Common myeloid progenitor, CD34-positive (primary cell): ENCODE measurements around the gene RAD51B.

ENCODE experiments used
- CTCF ChIA-PET: fragments of 350-600 bp; sonication (Branson Sonifier 250); formaldehyde crosslinking; loops from one replicate; lab custom pipeline; 2021; ENCODE audit warnings: antibody characterized with exemption; lab: Charles Lee
- POLR2A ChIA-PET: fragments of 350-600 bp; sonication (Branson Sonifier 250); formaldehyde crosslinking; loops from one replicate; lab custom pipeline; 2021; ENCODE audit warnings: antibody characterized with exemption; lab: Charles Lee
- DNase-seq, 3 donors: peaks; one replicate each; pipeline versions ENCODE4 v3.0.0 to v3.0.0-alpha.2; 2013
- H3K27ac ChIP-seq, 2 experiments: 1 replicate in 1 of 2; 2 replicates in 1 of 2; pipeline ENCODE4 v1.7.0; 2013; ENCODE audit warnings: inconsistent platforms in 2 of 2, low read length in 2 of 2, mild to moderate bottlenecking in 2 of 2, low read depth in 1 of 2, moderate library complexity in 1 of 2; ENCODE audit not compliant: severe bottlenecking in 2 of 2, insufficient read depth in 1 of 2, poor library complexity in 1 of 2
- H3K27me3 ChIP-seq, 5 experiments: replicated peaks in 2 of 5; 1 replicate in 3 of 5; 2 replicates in 2 of 5; pipeline versions ENCODE4 v1.6.1 to v1.7.0; 2013; ENCODE audit warnings: low read length in 4 of 5, mild to moderate bottlenecking in 2 of 5, moderate library complexity in 2 of 5, inconsistent platforms in 1 of 5; ENCODE audit not compliant: insufficient read depth in 5 of 5, control insufficient read depth in 4 of 5
- H3K36me3 ChIP-seq, 4 experiments: 1 replicate in 2 of 4; 2 replicates in 2 of 4; pipeline versions ENCODE4 v1.6.1 to v1.7.0; 2013; ENCODE audit warnings: low read length in 3 of 4, control low read depth in 1 of 4, mild to moderate bottlenecking in 1 of 4; ENCODE audit not compliant: control insufficient read depth in 4 of 4, insufficient read depth in 4 of 4
- H3K4me1 ChIP-seq, 4 experiments: 1 replicate in 3 of 4; 2 replicates in 1 of 4; pipeline versions ENCODE4 v1.6.1 to v1.7.1; 2013; ENCODE audit warnings: low read length in 3 of 4, mild to moderate bottlenecking in 3 of 4, control low read depth in 1 of 4, inconsistent platforms in 1 of 4, moderate library complexity in 1 of 4; ENCODE audit not compliant: control insufficient read depth in 4 of 4, insufficient read depth in 4 of 4; ENCODE audit errors: control extremely low read depth in 1 of 4
- H3K4me3 ChIP-seq, 7 experiments: 1 replicate in 4 of 7; 2 replicates in 3 of 7; pipeline versions ENCODE4 v1.5.1 to v1.7.0; 2013; ENCODE audit warnings: mild to moderate bottlenecking in 7 of 7, low read length in 6 of 7, moderate library complexity in 6 of 7, inconsistent platforms in 2 of 7, low read depth in 2 of 7, control low read depth in 1 of 7; ENCODE audit not compliant: insufficient read depth in 4 of 7, control insufficient read depth in 1 of 7; ENCODE audit errors: extremely low read depth in 1 of 7
- H3K9me3 ChIP-seq, 5 experiments: 1 replicate in 4 of 5; 2 replicates in 1 of 5; pipeline versions ENCODE4 v1.6.1 to v1.7.1; 2013; ENCODE audit warnings: low read length in 4 of 5, mild to moderate bottlenecking in 2 of 5, inconsistent platforms in 1 of 5, low read depth in 1 of 5, moderate library complexity in 1 of 5; ENCODE audit not compliant: control insufficient read depth in 4 of 5, insufficient read depth in 2 of 5; ENCODE audit errors: control extremely low read depth in 1 of 5
- WGBS: methylation state at CpG from one replicate; pipeline ENCODE4 v1.1.5; 2013; ENCODE audit not compliant: insufficient coverage; 5-methylcytosine and 5-hydroxymethylcytosine counted together

Gene RAD51B

DNA sequence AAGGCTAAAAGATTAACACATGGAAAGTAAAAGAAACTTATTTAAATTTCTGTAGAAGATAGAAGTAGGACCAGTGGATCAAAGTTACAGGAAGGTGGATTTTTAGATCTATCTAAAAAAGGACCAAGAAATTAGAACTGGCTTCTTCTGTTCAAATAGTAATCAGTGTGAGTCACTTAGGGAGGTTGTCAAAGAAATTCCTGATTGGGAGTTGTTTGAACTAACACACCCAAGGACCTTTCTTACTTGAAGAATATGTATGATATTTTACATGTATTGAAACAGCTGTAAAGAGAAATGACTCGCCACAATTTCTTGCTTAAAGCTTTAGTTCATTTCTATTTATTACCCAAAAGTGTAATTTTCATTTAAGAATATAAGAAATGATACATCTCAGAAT lies 256.9 kb downstream of the RAD51B start:
- no peak for DNase-seq
- Histone ChIP-seq H3K4me1 (peaks cover 2 to 6% (median 5%) of the 10 kb centered on the region in 4 experiments), H3K27ac (no peak overlapping the region), H3K4me3 (no peak overlapping the region), H3K27me3 (no peaks in the 10 kb centered on the region), H3K9me3 (peaks cover 0 to 27% (median 7%) of the 10 kb centered on the region in 5 experiments), H3K36me3 (peaks cover 0 to 7% (median under 1%) of the 10 kb centered on the region in 4 experiments)
- CTCF ChIA-PET, result interaction anchor here (1.1 kb wide), 1 partner anchor 37 kb away, joined by 3 read pairs; no protein-coding TSS in a partner anchor
- WGBS, result no CpG with 5 or more reads among the region's 1 CpG
- POLR2A ChIA-PET, result no interaction called here

DNA sequence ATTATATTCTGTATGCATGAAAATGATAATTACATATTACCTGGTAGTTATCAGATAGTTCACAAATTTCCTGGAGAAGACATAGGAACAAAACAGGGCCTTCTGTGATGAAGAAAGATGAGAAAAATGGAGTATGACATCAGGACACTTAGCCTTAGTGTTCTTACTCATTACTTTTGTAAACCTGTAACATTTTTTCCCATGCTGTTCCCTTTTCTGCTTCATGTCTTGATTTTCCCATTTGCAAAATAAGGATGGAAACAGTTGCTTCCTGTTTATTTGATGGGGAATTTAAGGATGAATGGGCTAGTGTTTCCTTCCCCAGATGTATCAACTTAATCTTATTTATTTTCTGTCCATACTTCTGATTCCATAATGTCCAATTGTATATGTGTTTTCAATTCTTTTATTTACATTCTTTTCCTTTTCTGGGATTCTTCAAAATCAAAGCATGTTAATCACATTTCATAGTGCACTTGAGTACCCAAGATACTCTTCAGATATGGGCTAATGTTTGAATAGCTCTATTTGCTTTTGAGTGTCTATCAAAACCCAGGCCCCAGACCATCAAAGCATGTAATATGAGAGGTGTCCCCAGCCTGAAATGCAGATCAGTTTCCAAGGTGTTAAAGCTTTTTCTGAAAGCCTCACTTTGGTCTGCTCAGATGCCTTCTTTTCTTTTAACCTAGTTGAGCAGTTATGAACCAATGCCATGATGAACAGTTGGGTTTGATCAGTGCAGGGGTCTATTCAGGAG lies 260.5 kb downstream of the RAD51B start:
- POLR2A ChIA-PET, result no interaction called here
- no peak overlapping the region for H3K27ac ChIP-seq
- CTCF ChIA-PET, result interaction anchor here (1.2 kb wide), 1 partner anchor 110 kb away, joined by 3 read pairs; no protein-coding TSS in a partner anchor
- DNase-seq, result no peak
- H3K4me1 ChIP-seq, result peaks cover 2 to 21% (median 9%) of the 10 kb centered on the region in 4 experiments
- no peak overlapping the region for H3K4me3 ChIP-seq
- no peaks in the 10 kb centered on the region for H3K27me3 ChIP-seq
- H3K36me3 ChIP-seq, result no peaks in the 10 kb centered on the region
- no peaks in the 10 kb centered on the region for H3K9me3 ChIP-seq

GRCh38 chr14:68081489-68081888 lies 261.9 kb downstream of the RAD51B start:
- Histone ChIP-seq H3K9me3 (peaks cover 0 to 3% (median 0%) of the 10 kb centered on the region in 5 experiments), H3K36me3 (no peaks in the 10 kb centered on the region), H3K4me1 (peaks cover 2 to 28% (median 12%) of the 10 kb centered on the region in 4 experiments), H3K27me3 (no peaks in the 10 kb centered on the region), H3K4me3 (peak overlapping the region in 4 of 7 experiments; percentile 0 to 58 (median 16)), H3K27ac (peak overlapping the region in 1 of 2 experiments; percentile 38)
- 0% methylated on average over 3 of the region's 5 CpGs for WGBS
- peak; percentile 35 to 71 (median 36) for DNase-seq
- ChIA-PET POLR2A (no interaction called here), CTCF (interaction anchor here (1.2 kb wide), 1 partner anchor 111 kb away, joined by 3 read pairs; no protein-coding TSS in a partner anchor)

- POLR2A ChIA-PET, result no interaction called here
- CTCF ChIA-PET, result interaction anchor here (1.4 kb wide), 1 partner anchor 141 kb away, joined by 4 read pairs; no protein-coding TSS in a partner anchor
- Histone ChIP-seq H3K4me1 (peaks cover 2 to 31% (median 12%) of the 10 kb centered on the region in 4 experiments), H3K36me3 (no peaks in the 10 kb centered on the region), H3K4me3 (no peak overlapping the region), H3K9me3 (peaks cover 0 to 3% (median 0%) of the 10 kb centered on the region in 5 experiments), H3K27ac (no peak overlapping the region), H3K27me3 (no peaks in the 10 kb centered on the region)
- peak in 1 of 3 donors; percentile 28 for DNase-seq
- 100% methylated on average over 2 of the region's 3 CpGs for WGBS
Measured at GRCh38 chr14:68082698-68083291, 263.2 kb downstream of the RAD51B start.

- peaks cover 2 to 44% (median 19%) of the 10 kb centered on the region in 4 experiments for H3K4me1 ChIP-seq
- H3K9me3 ChIP-seq, result peaks cover 0 to 3% (median 0%) of the 10 kb centered on the region in 5 experiments
- no peak overlapping the region for H3K4me3 ChIP-seq
- no peak overlapping the region for H3K27ac ChIP-seq
- H3K27me3 ChIP-seq, result no peaks in the 10 kb centered on the region
- POLR2A ChIA-PET, result interaction anchor here (0.6 kb wide), 1 partner anchor 86 kb away, joined by 3 read pairs; no protein-coding TSS in a partner anchor
- DNase-seq, result peak; percentile 29 to 57 (median 53)
- no peaks in the 10 kb centered on the region for H3K36me3 ChIP-seq
- CTCF ChIA-PET, result interaction anchor here (0.7 to 1.2 kb wide), 5 partner anchors 11 to 733 kb away, joined by 3 to 4 read pairs (median 3); no protein-coding TSS in a partner anchor
Measured at GRCh38 chr14:68084256-68084655, 264.7 kb downstream of the RAD51B start.

GRCh38 chr14:68085742-68086141 lies 266.2 kb downstream of the RAD51B start:
- peaks cover 0 to 3% (median 0%) of the 10 kb centered on the region in 5 experiments for H3K9me3 ChIP-seq
- WGBS, result 97% methylated on average over 6 of the region's 8 CpGs
- H3K27me3 ChIP-seq, result no peaks in the 10 kb centered on the region
- H3K36me3 ChIP-seq, result no peaks in the 10 kb centered on the region
- POLR2A ChIA-PET, result no interaction called here
- peak in 1 of 3 donors; percentile 23 for DNase-seq
- H3K27ac ChIP-seq, result no peak overlapping the region
- CTCF ChIA-PET, result interaction anchor here (1.0 to 1.2 kb wide), 3 partner anchors 9 to 248 kb away, joined by 3 to 4 read pairs (median 3); no protein-coding TSS in a partner anchor
- peaks cover 5 to 47% (median 20%) of the 10 kb centered on the region in 4 experiments for H3K4me1 ChIP-seq
- H3K4me3 ChIP-seq, result no peak overlapping the region
